ENCODE measurements around the gene SORCS1. TPM values are rescaled to one million over a fixed set of nuclear protein-coding genes. Genes with fewer than 3 reads are reported as not detected.

The SORCS1 gene
- total RNA-seq, 2 donors from 2014 or later, result 0.23 to 14.4 TPM

- no peak overlapping the region for H3K4me3 ChIP-seq
- H3K4me1 ChIP-seq (replicated peaks), result no peaks in the 10 kb centered on the region
- H3K9me3 ChIP-seq, result no peaks in the 10 kb centered on the region
- TF ChIP-seq POLR2AphosphoS5 (IDR thresholded peaks at IDR 0.05), result no peak
- TF ChIP-seq CTCF (IDR thresholded peaks at IDR 0.05), result no peak
- TF ChIP-seq POLR2A (IDR thresholded peaks at IDR 0.05), result no peak
- intact Hi-C loops (cut with DNase I), result no loop called here
- DNase-seq (ENCODE audit: low spot score), result no peak
- H3K27me3 ChIP-seq (replicated peaks; ENCODE audit: insufficient read depth), result no peaks in the 10 kb centered on the region
- WGBS, result 61% methylated on average over 4 of the region's 4 CpGs
- no peak overlapping the region for H3K27ac ChIP-seq
- no peaks in the 10 kb centered on the region for H3K36me3 ChIP-seq
These were observed 222.4 kb downstream of the SORCS1 start for GRCh38 chr10:106942035-106942662.

- no peaks in the 10 kb centered on the region for H3K36me3 ChIP-seq
- no peaks in the 10 kb centered on the region for H3K27me3 ChIP-seq (replicated peaks; ENCODE audit: insufficient read depth)
- DNase-seq (ENCODE audit: low spot score), result no peak
- no peaks in the 10 kb centered on the region for H3K4me1 ChIP-seq (replicated peaks)
- H3K27ac ChIP-seq, result no peak overlapping the region
- no peak overlapping the region for H3K4me3 ChIP-seq
- TF ChIP-seq POLR2A (IDR thresholded peaks at IDR 0.05) (no peak), POLR2AphosphoS5 (IDR thresholded peaks at IDR 0.05) (no peak), CTCF (IDR thresholded peaks at IDR 0.05) (no peak)
- intact Hi-C loops (cut with DNase I), result no loop called here
- WGBS, result 58% methylated on average over 5 of the region's 5 CpGs
- H3K9me3 ChIP-seq, result no peaks in the 10 kb centered on the region
These were observed 223.0 kb downstream of the SORCS1 start for GRCh38 chr10:106941297-106942034.

- WGBS, result 44% methylated on average over 1 of the region's 1 CpG
- no peak for TF ChIP-seq POLR2AphosphoS5 (IDR thresholded peaks at IDR 0.05)
- TF ChIP-seq POLR2A (IDR thresholded peaks at IDR 0.05), result no peak
- no peak for TF ChIP-seq CTCF (IDR thresholded peaks at IDR 0.05)
- intact Hi-C loops (cut with DNase I), result no loop called here
- H3K4me1 ChIP-seq (replicated peaks), result no peaks in the 10 kb centered on the region
- H3K4me3 ChIP-seq, result no peak overlapping the region
- DNase-seq (ENCODE audit: low spot score), result no peak
- no peaks in the 10 kb centered on the region for H3K9me3 ChIP-seq
- no peak overlapping the region for H3K27ac ChIP-seq
- H3K36me3 ChIP-seq, result no peaks in the 10 kb centered on the region
- H3K27me3 ChIP-seq (replicated peaks; ENCODE audit: insufficient read depth), result no peaks in the 10 kb centered on the region
These were observed 226.0 kb downstream of the SORCS1 start for GRCh38 chr10:106938513-106938912.

GRCh38 chr10:106935978-106936451, 228.5 kb downstream of the SORCS1 start:
- TF ChIP-seq CTCF (IDR thresholded peaks at IDR 0.05) (no peak), POLR2A (IDR thresholded peaks at IDR 0.05) (no peak), POLR2AphosphoS5 (IDR thresholded peaks at IDR 0.05) (no peak)
- no peaks in the 10 kb centered on the region for H3K4me1 ChIP-seq (replicated peaks)
- intact Hi-C loops (cut with DNase I), result no loop called here
- H3K9me3 ChIP-seq, result no peaks in the 10 kb centered on the region
- DNase-seq (ENCODE audit: low spot score), result no peak
- H3K27me3 ChIP-seq (replicated peaks; ENCODE audit: insufficient read depth), result no peaks in the 10 kb centered on the region
- H3K36me3 ChIP-seq, result no peaks in the 10 kb centered on the region
- H3K27ac ChIP-seq, result no peak overlapping the region
- H3K4me3 ChIP-seq, result no peak overlapping the region

GRCh38 chr10:106931853-106932249, 232.7 kb downstream of the SORCS1 start:
- no peak overlapping the region for H3K4me3 ChIP-seq
- H3K4me1 ChIP-seq (replicated peaks), result no peaks in the 10 kb centered on the region
- WGBS, result 44% methylated on average over 1 of the region's 1 CpG
- no peaks in the 10 kb centered on the region for H3K9me3 ChIP-seq
- intact Hi-C loops (cut with DNase I), result no loop called here
- TF ChIP-seq CTCF (IDR thresholded peaks at IDR 0.05) (no peak), POLR2A (IDR thresholded peaks at IDR 0.05) (no peak), POLR2AphosphoS5 (IDR thresholded peaks at IDR 0.05) (no peak)
- no peak overlapping the region for H3K27ac ChIP-seq
- H3K27me3 ChIP-seq (replicated peaks; ENCODE audit: insufficient read depth), result no peaks in the 10 kb centered on the region
- no peaks in the 10 kb centered on the region for H3K36me3 ChIP-seq
- no peak for DNase-seq (ENCODE audit: low spot score)

Data from prostate gland (tissue), 2 donors.